GM21515 (cell line): ENCODE measurements around the gene C11orf21.

Experiments used
- ATAC-seq: cut with Tn5 transposase; IDR thresholded peaks from one replicate; pipeline ENCODE4 v1.9.1; 2021; ENCODE audit not compliant: unreplicated experiment

C11orf21 gene

GRCh38 chr11:2262301-2263070, 39.2 kb downstream of the C11orf21 start:
- ATAC-seq, result no peak

GRCh38 chr11:2261436-2262230, 40.1 kb downstream of the C11orf21 start:
- ATAC-seq, result no peak

GRCh38 chr11:2260491-2261364, 41.0 kb downstream of the C11orf21 start:
- no peak for ATAC-seq

GRCh38 chr11:2259897-2260451, 41.7 kb downstream of the C11orf21 start:
- ATAC-seq, result no peak

GRCh38 chr11:2259466-2259830, 42.3 kb downstream of the C11orf21 start:
- ATAC-seq, result no peak

- no peak for ATAC-seq
These were observed 42.9 kb downstream of the C11orf21 start for GRCh38 chr11:2258501-2259465.

GRCh38 chr11:2256951-2257700, 44.6 kb downstream of the C11orf21 start:
- no peak for ATAC-seq

- no peak for ATAC-seq
These were observed 45.3 kb downstream of the C11orf21 start for GRCh38 chr11:2256293-2256913.

- no peak for ATAC-seq
These were observed 49.7 kb downstream of the C11orf21 start for GRCh38 chr11:2252018-2252417.

GRCh38 chr11:2251138-2251537, 50.6 kb downstream of the C11orf21 start:
- no peak for ATAC-seq

- no peak for ATAC-seq
These were observed 51.2 kb downstream of the C11orf21 start for GRCh38 chr11:2250485-2250884.

GRCh38 chr11:2250041-2250440, 51.7 kb downstream of the C11orf21 start:
- ATAC-seq, result no peak

- no peak for ATAC-seq
These were observed 52.4 kb downstream of the C11orf21 start for GRCh38 chr11:2249189-2249916.

GRCh38 chr11:2248762-2249161, 53.0 kb downstream of the C11orf21 start:
- no peak for ATAC-seq

GRCh38 chr11:2248242-2248641, 53.5 kb downstream of the C11orf21 start:
- ATAC-seq, result no peak

GRCh38 chr11:2247496-2247895, 54.2 kb downstream of the C11orf21 start:
- ATAC-seq, result no peak
